22Rv1 (cell line): ENCODE measurements around the gene UBASH3A.

ENCODE experiments used
- CTCF ChIP-seq: fragments of 450-650 bp; IDR thresholded peaks from 2 replicates; pipeline ENCODE4 v1.5.1; 2017; ENCODE audit warnings: mild to moderate bottlenecking
- ZFX ChIP-seq: fragments of 450-650 bp; IDR thresholded peaks from 2 replicates; pipeline ENCODE4 v1.6.1; 2017; ENCODE audit warnings: antibody characterized with exemption, borderline replicate concordance

- TF ChIP-seq CTCF (no peak), ZFX (no peak)
These were observed 26.2 kb downstream of the UBASH3A start for GRCh38 chr21:42429856-42430255.
